Natural killer cell (primary cell): Measurements from ENCODE around the gene FHOD3. TPM values are rescaled to one million over a fixed set of nuclear protein-coding genes. Genes with fewer than 3 reads are reported as not detected.

Experiments used
- ATAC-seq, 3 donors: fragments of 150-1000 bp in 2 of 3; fragments of 200-7000 bp in 1 of 3; cut with Tn5 transposase; 1 replicate in 1 of 3; 2 replicates in 2 of 3; pipeline ENCODE4 v1.10.0; 2021; ENCODE audit warnings: mild to moderate bottlenecking in 2 of 3, moderate library complexity in 2 of 3
- DNase-seq, 2 donors: peaks; one replicate each; pipeline versions ENCODE4 v3.0.0 to v3.0.0-alpha.2; 2013 to 2021; ENCODE audit warnings: mixed read lengths in 1 of 2
- H3K27ac ChIP-seq: one replicate; pipeline ENCODE4 v1.5.1; 2013; ENCODE audit warnings: mild to moderate bottlenecking, low read length
- H3K27me3 ChIP-seq: one replicate; pipeline ENCODE4 v1.6.1; 2013; ENCODE audit warnings: low read length; ENCODE audit not compliant: control insufficient read depth, insufficient read depth
- H3K36me3 ChIP-seq: one replicate; pipeline ENCODE4 v1.6.1; 2013; ENCODE audit warnings: low read length; ENCODE audit not compliant: control insufficient read depth, insufficient read depth
- H3K4me1 ChIP-seq: one replicate; pipeline ENCODE4 v1.6.1; 2013; ENCODE audit warnings: low read length; ENCODE audit not compliant: control insufficient read depth, insufficient read depth
- H3K4me3 ChIP-seq: one replicate; pipeline ENCODE4 v1.5.1; 2013; ENCODE audit warnings: low read length
- H3K9me3 ChIP-seq: one replicate; pipeline ENCODE4 v1.6.1; 2013; ENCODE audit warnings: low read length; ENCODE audit not compliant: control insufficient read depth, insufficient read depth
- H3K27ac Mint-ChIP-seq, 2 donors: one replicate each; pipeline ENCODE4 v1.8.0; 2022; ENCODE audit warnings: mild to moderate bottlenecking in 2 of 2, mixed read lengths in 2 of 2, moderate library complexity in 1 of 2
- H3K27me3 Mint-ChIP-seq, 2 donors: one replicate each; pipeline ENCODE4 v1.8.0; 2022; ENCODE audit warnings: low read depth in 2 of 2, mixed read lengths in 2 of 2
- H3K36me3 Mint-ChIP-seq: one replicate; pipeline ENCODE4 v1.8.0; 2022; ENCODE audit warnings: mixed read lengths
- H3K4me1 Mint-ChIP-seq, 2 donors: one replicate each; pipeline ENCODE4 v1.8.0; 2022; ENCODE audit warnings: mixed read lengths in 2 of 2
- H3K4me3 Mint-ChIP-seq: one replicate; pipeline ENCODE4 v1.8.0; 2022; ENCODE audit warnings: mild to moderate bottlenecking, moderate library complexity, mixed read lengths
- H3K9me3 Mint-ChIP-seq, 2 donors: one replicate each; pipeline ENCODE4 v1.8.0; 2022; ENCODE audit warnings: mixed read lengths in 2 of 2
- CTCF ChIP-seq: fragments of 200-600 bp; IDR thresholded peaks from one replicate; pipeline ENCODE4 v1.8.0; 2022; ENCODE audit warnings: antibody characterized with exemption
- WGBS: methylation state at CpG from one replicate; pipeline ENCODE4 v1.1.7; 2013; ENCODE audit warnings: missing lambda C conversion rate; ENCODE audit not compliant: insufficient coverage; 5-methylcytosine and 5-hydroxymethylcytosine counted together
- intact Hi-C: fragments of 100-400 bp; cut with micrococcal nuclease; formaldehyde crosslinking; loops from one replicate; pipeline ENCODE4 v1.14.2; 2022
- total RNA-seq, 4 donors: library from RNA; stranded (reverse); fragments of 120-200 nt in 1 of 4; gene quantifications; one replicate each; pipeline versions ENCODE4 v1.2.3 to v1.2.4, GENCODE V29; 2013 to 2022

FHOD3 gene
- total RNA-seq, 3 donors from 2014 or later (not counting 1 experiment from before 2014, with no cell fraction given): not detected

GRCh38 chr18:36389811-36390581 is 92.5 kb downstream of the FHOD3 start:
- Mint-ChIP-seq H3K4me1 (no peaks in the 10 kb centered on the region), H3K27me3 (peaks cover 0 to 3% of the 10 kb centered on the region in 2 donors), H3K36me3 (no peaks in the 10 kb centered on the region), H3K4me3 (no peak overlapping the region), H3K27ac (no peak overlapping the region), H3K9me3 (peaks cover 0 to 2% of the 10 kb centered on the region in 2 donors)
- no peak for ATAC-seq
- H3K27me3 ChIP-seq: no peaks in the 10 kb centered on the region
- no peak for TF ChIP-seq CTCF
- H3K9me3 ChIP-seq: no peaks in the 10 kb centered on the region
- no peaks in the 10 kb centered on the region for H3K4me1 ChIP-seq
- 69% methylated on average over 5 of the region's 5 CpGs for WGBS
- no peak overlapping the region for H3K27ac ChIP-seq
- H3K4me3 ChIP-seq: no peak overlapping the region
- no peak for DNase-seq
- no peaks in the 10 kb centered on the region for H3K36me3 ChIP-seq
- intact Hi-C loops: no loop called here

- ATAC-seq (no peak), DNase-seq (no peak)
- Histone ChIP-seq H3K9me3 (no peaks in the 10 kb centered on the region), H3K36me3 (no peaks in the 10 kb centered on the region), H3K27ac (no peak overlapping the region), H3K4me3 (no peak overlapping the region), H3K27me3 (no peaks in the 10 kb centered on the region), H3K4me1 (no peaks in the 10 kb centered on the region)
- intact Hi-C loops: no loop called here
- peaks cover 0 to 3% of the 10 kb centered on the region in 2 donors for H3K27me3 Mint-ChIP-seq
- peaks cover 1% of the 10 kb centered on the region for H3K36me3 Mint-ChIP-seq
- H3K27ac Mint-ChIP-seq: no peak overlapping the region
- WGBS: 91% methylated on average over 6 of the region's 7 CpGs
- H3K9me3 Mint-ChIP-seq: peaks cover 0 to 2% of the 10 kb centered on the region in 2 donors
- no peaks in the 10 kb centered on the region for H3K4me1 Mint-ChIP-seq
- no peak overlapping the region for H3K4me3 Mint-ChIP-seq
- TF ChIP-seq CTCF: no peak
These were observed 94.1 kb downstream of the FHOD3 start for GRCh38 chr18:36391426-36392145.

GRCh38 chr18:36392164-36392978 is 94.9 kb downstream of the FHOD3 start:
- no peak overlapping the region for H3K27ac Mint-ChIP-seq
- no peak overlapping the region for H3K4me3 ChIP-seq
- H3K4me1 Mint-ChIP-seq: no peaks in the 10 kb centered on the region
- ATAC-seq (no peak), DNase-seq (no peak)
- no peak overlapping the region for H3K27ac ChIP-seq
- no peaks in the 10 kb centered on the region for H3K9me3 ChIP-seq
- intact Hi-C loops: no loop called here
- H3K27me3 ChIP-seq: no peaks in the 10 kb centered on the region
- H3K36me3 Mint-ChIP-seq: peaks cover 6% of the 10 kb centered on the region
- H3K4me1 ChIP-seq: no peaks in the 10 kb centered on the region
- TF ChIP-seq CTCF: no peak
- 95% methylated on average over 3 of the region's 4 CpGs for WGBS
- H3K4me3 Mint-ChIP-seq: no peak overlapping the region
- peaks cover 0 to 3% of the 10 kb centered on the region in 2 donors for H3K27me3 Mint-ChIP-seq
- H3K36me3 ChIP-seq: no peaks in the 10 kb centered on the region
- peaks cover 0 to 2% of the 10 kb centered on the region in 2 donors for H3K9me3 Mint-ChIP-seq
